A549 (cell line): ENCODE results near the gene CHMP1B.

ENCODE experiments used
- CBX2 ChIP-seq: fragments of 200-600 bp; sonication (generic); IDR thresholded peaks from 2 replicates; pipeline ENCODE4 v1.6.1; 2016; ENCODE audit warnings: low read depth, mild to moderate bottlenecking, borderline replicate concordance
- CTCF ChIP-seq: fragments of >200 bp; sonication (Bioruptor Twin); formaldehyde crosslinking; IDR thresholded peaks from 3 replicates; pipeline ENCODE4 v1.5.1; 2016
- FOSL2 ChIP-seq, 2 experiments: fragments of 450-650 bp in 1 of 2; fragments of >200 bp in 1 of 2; sonication (Bioruptor Twin) in 1 of 2; formaldehyde crosslinking; IDR thresholded peaks; 2 replicates each; pipeline versions ENCODE4 v1.5.0 to v1.6.1; 2016 to 2020; ENCODE audit warnings: mild to moderate bottlenecking in 1 of 2, moderate library complexity in 1 of 2
- FOXS1 ChIP-seq: fragments of 250-450 bp; sonication (Bioruptor Pico); IDR thresholded peaks from 2 replicates; pipeline ENCODE4 v1.5.0; 2020; ENCODE audit warnings: mild to moderate bottlenecking, moderate library complexity
- JUN ChIP-seq, 2 experiments: fragments of >200 bp; sonication (Bioruptor Twin); formaldehyde crosslinking; IDR thresholded peaks; 2 replicates in 1 of 2; 3 replicates in 1 of 2; pipeline ENCODE4 v1.6.1; 2016 to 2017
- JUNB ChIP-seq: fragments of >200 bp; sonication (Bioruptor Twin); formaldehyde crosslinking; IDR thresholded peaks from 2 replicates; pipeline ENCODE4 v1.6.1; 2016
- NR3C1 ChIP-seq: fragments of >200 bp; sonication (Bioruptor Twin); formaldehyde crosslinking; IDR thresholded peaks from 3 replicates; pipeline ENCODE4 v1.6.1; 2017
- POLR2A ChIP-seq: IDR thresholded peaks from 2 replicates; pipeline ENCODE4 v1.6.1; 2012; ENCODE audit warnings: mild to moderate bottlenecking, low read length
- RAD21 ChIP-seq, 2 experiments: fragments of >200 bp in 1 of 2; sonication (Bioruptor Twin) in 1 of 2; formaldehyde crosslinking in 1 of 2; IDR thresholded peaks in 1 of 2; conservative IDR thresholded peaks in 1 of 2; 2 replicates in 1 of 2; 3 replicates in 1 of 2; pipeline ENCODE4 v1.6.1; 2012 to 2018; ENCODE audit warnings: inconsistent platforms in 1 of 2
- RFX5 ChIP-seq: fragments of 450-650 bp; IDR thresholded peaks from 2 replicates; pipeline ENCODE4 v1.7.1; 2014; ENCODE audit warnings: antibody characterized with exemption, mild to moderate bottlenecking, moderate library complexity
- TP53 ChIP-seq: fragments of 250-450 bp; sonication (Bioruptor Pico); IDR thresholded peaks from 2 replicates; pipeline ENCODE4 v1.5.0; 2021; ENCODE audit warnings: mild to moderate bottlenecking, moderate library complexity

- TF ChIP-seq CBX2: no peak
- TF ChIP-seq JUNB: no peak
- no peak for TF ChIP-seq FOSL2 (IDR thresholded peaks at IDR 0.05)
- TF ChIP-seq FOSL2 (CRISPR knock-in tag; IDR thresholded peaks at IDR 0.05): no peak
- no peak for TF ChIP-seq RAD21 (conservative IDR thresholded peaks at IDR 0.05 in 1 of 2, IDR thresholded peaks at IDR 0.05 in 1 of 2)
- TF ChIP-seq CTCF: no peak
- TF ChIP-seq RFX5: no peak
- no peak for TF ChIP-seq POLR2A
- no peak for TF ChIP-seq JUN (IDR thresholded peaks at IDR 0.05)
- TF ChIP-seq TP53 (CRISPR knock-in tag): no peak
- no peak for TF ChIP-seq NR3C1
- no peak for TF ChIP-seq FOXS1 (CRISPR knock-in tag)
Observed at GRCh38 chr18:11828786-11829432, 22.3 kb upstream of the CHMP1B start.
